H9 (cell line): ENCODE results near the gene RHCE. TPM values are rescaled to one million over a fixed set of nuclear protein-coding genes. Genes with fewer than 3 reads are reported as not detected.

ENCODE experiments used
- DNase-seq: peaks from one replicate; pipeline ENCODE4 v3.0.0-alpha.2; 2017
- H2AFZ ChIP-seq: one replicate; pipeline ENCODE4 v1.6.1; 2013; ENCODE audit warnings: mild to moderate bottlenecking, low read length, control low read depth, moderate library complexity
- H2AK5ac ChIP-seq: 2 replicates; pipeline ENCODE4 v1.6.1; 2013; ENCODE audit warnings: low read length, control low read depth, mixed read lengths; ENCODE audit not compliant: insufficient read length
- H2BK120ac ChIP-seq: one replicate; pipeline ENCODE4 v1.6.1; 2013; ENCODE audit warnings: low read depth, mild to moderate bottlenecking, low read length, control low read depth, inconsistent platforms; ENCODE audit not compliant: poor library complexity, severe bottlenecking
- H2BK12ac ChIP-seq: 2 replicates; pipeline ENCODE4 v1.6.1; 2013; ENCODE audit warnings: low read length, control low read depth, mixed read lengths, low read depth; ENCODE audit not compliant: insufficient read length
- H2BK15ac ChIP-seq: 2 replicates; pipeline ENCODE4 v1.6.1; 2013; ENCODE audit warnings: low read depth, low read length, control low read depth
- H2BK20ac ChIP-seq: one replicate; pipeline ENCODE4 v1.6.1; 2013; ENCODE audit warnings: low read depth, mild to moderate bottlenecking, low read length, control low read depth, inconsistent platforms; ENCODE audit not compliant: poor library complexity, severe bottlenecking
- H2BK5ac ChIP-seq: 2 replicates; pipeline ENCODE4 v1.6.1; 2013; ENCODE audit warnings: low read length, control low read depth, mixed read lengths; ENCODE audit not compliant: insufficient read length
- H3K14ac ChIP-seq: 2 replicates; pipeline ENCODE4 v1.6.1; 2013; ENCODE audit warnings: low read length, control low read depth; ENCODE audit not compliant: insufficient read depth
- H3K18ac ChIP-seq: 2 replicates; pipeline ENCODE4 v1.6.1; 2013; ENCODE audit warnings: low read depth, mild to moderate bottlenecking, mixed read lengths, low read length, control low read depth; ENCODE audit not compliant: insufficient read length
- H3K23ac ChIP-seq: 2 replicates; pipeline ENCODE4 v1.6.1; 2013; ENCODE audit warnings: low read length, control low read depth, mixed read lengths, low read depth; ENCODE audit not compliant: insufficient read length
- H3K23me2 ChIP-seq: 2 replicates; pipeline ENCODE4 v1.6.1; 2013; ENCODE audit warnings: low read depth, mild to moderate bottlenecking, mixed read lengths, low read length, control low read depth; ENCODE audit not compliant: insufficient read length, poor library complexity, severe bottlenecking
- H3K27ac ChIP-seq: 2 replicates; pipeline ENCODE4 v1.5.1; 2013; ENCODE audit warnings: low read length, control low read depth, mixed read lengths, low read depth; ENCODE audit not compliant: insufficient read length
- H3K27me3 ChIP-seq: 2 replicates; pipeline ENCODE4 v1.6.1; 2013; ENCODE audit warnings: low read length, control low read depth, inconsistent platforms; ENCODE audit not compliant: insufficient read depth
- H3K4ac ChIP-seq: 2 replicates; pipeline ENCODE4 v1.6.1; 2013; ENCODE audit warnings: low read depth, mild to moderate bottlenecking, control low read depth, inconsistent platforms, low read length, moderate library complexity
- H3K4me1 ChIP-seq: 2 replicates; pipeline ENCODE4 v1.6.1; 2013; ENCODE audit warnings: low read length, control low read depth, inconsistent platforms; ENCODE audit not compliant: insufficient read depth
- H3K4me2 ChIP-seq: 2 replicates; pipeline ENCODE4 v1.6.1; 2013; ENCODE audit warnings: low read length, control low read depth, mixed read lengths; ENCODE audit not compliant: insufficient read length, insufficient read depth
- H3K56ac ChIP-seq: 2 replicates; pipeline ENCODE4 v1.6.1; 2013; ENCODE audit warnings: low read depth, mild to moderate bottlenecking, mixed read lengths, low read length, control low read depth; ENCODE audit not compliant: insufficient read length
- H3K79me1 ChIP-seq: 2 replicates; pipeline ENCODE4 v1.6.1; 2013; ENCODE audit warnings: low read depth, mild to moderate bottlenecking, moderate library complexity, low read length, control low read depth, inconsistent platforms; ENCODE audit not compliant: insufficient read depth, poor library complexity, severe bottlenecking
- H3K79me2 ChIP-seq: 2 replicates; pipeline ENCODE4 v1.6.1; 2013; ENCODE audit warnings: low read length, control low read depth, inconsistent platforms; ENCODE audit not compliant: insufficient read depth
- H3K9ac ChIP-seq: 2 replicates; pipeline ENCODE4 v1.6.1; 2013; ENCODE audit warnings: low read length, control low read depth, mixed read lengths; ENCODE audit not compliant: insufficient read length; ENCODE audit errors: extremely low read depth
- H3K9me3 ChIP-seq: one replicate; pipeline ENCODE4 v1.6.1; 2013; ENCODE audit warnings: low read depth, low read length, inconsistent platforms; ENCODE audit not compliant: control insufficient read depth
- H3T11ph ChIP-seq: one replicate; pipeline ENCODE4 v1.6.1; 2013; ENCODE audit warnings: mild to moderate bottlenecking, low read length, control low read depth, inconsistent platforms
- H4K20me1 ChIP-seq: one replicate; pipeline ENCODE4 v1.6.1; 2013; ENCODE audit not compliant: control insufficient read depth, insufficient read length, insufficient read depth
- H4K5ac ChIP-seq: 2 replicates; pipeline ENCODE4 v1.6.1; 2013; ENCODE audit warnings: low read depth, mild to moderate bottlenecking, mixed read lengths, low read length, control low read depth; ENCODE audit not compliant: insufficient read length
- H4K8ac ChIP-seq: replicated peaks from 2 replicates; pipeline ENCODE4 v1.6.1; 2013; ENCODE audit warnings: low read length, control low read depth, mixed read lengths, low read depth; ENCODE audit not compliant: insufficient read length
- H4K91ac ChIP-seq: 2 replicates; pipeline ENCODE4 v1.6.1; 2013; ENCODE audit warnings: low read depth, mild to moderate bottlenecking, moderate library complexity, mixed read lengths, low read length, control low read depth; ENCODE audit not compliant: insufficient read length
- H3K27ac Mint-ChIP-seq, 3 experiments: 2 replicates in 2 of 3; 3 replicates in 1 of 3; pipeline ENCODE4 v1.8.0; 2020 to 2021; ENCODE audit warnings: mixed read lengths in 3 of 3, mild to moderate bottlenecking in 1 of 3, moderate library complexity in 1 of 3
- H3K27me3 Mint-ChIP-seq: 2 replicates; pipeline ENCODE4 v1.8.0; 2021; ENCODE audit warnings: low read depth, mild to moderate bottlenecking, moderate library complexity, mixed read lengths
- H3K36me3 Mint-ChIP-seq, 3 experiments: 2 replicates in 2 of 3; 3 replicates in 1 of 3; pipeline ENCODE4 v1.8.0; 2020 to 2021; ENCODE audit warnings: low read depth in 3 of 3, mixed read lengths in 3 of 3; ENCODE audit not compliant: insufficient read depth in 1 of 3
- H3K4me1 Mint-ChIP-seq, 2 experiments: 2 replicates each; pipeline ENCODE4 v1.8.0; 2020; ENCODE audit warnings: mixed read lengths in 2 of 2
- H3K4me3 Mint-ChIP-seq, 2 experiments: 2 replicates in 1 of 2; 3 replicates in 1 of 2; pipeline ENCODE4 v1.8.0; 2020 to 2021; ENCODE audit warnings: mild to moderate bottlenecking in 2 of 2, mixed read lengths in 2 of 2, moderate library complexity in 1 of 2
- H3K9me3 Mint-ChIP-seq, 2 experiments: 2 replicates in 1 of 2; 3 replicates in 1 of 2; pipeline ENCODE4 v1.8.0; 2020; ENCODE audit warnings: mild to moderate bottlenecking in 2 of 2, mixed read lengths in 2 of 2, moderate library complexity in 1 of 2
- WGBS: extraction: QIAGEN DNeasy Blood & Tissue Kit; methylation state at CpG from one replicate; pipeline ENCODE4 v1.1.7; 2013; ENCODE audit warnings: missing lambda C conversion rate, low lambda C conversion rate, mixed read lengths; ENCODE audit not compliant: insufficient read length; ENCODE audit errors: extremely low coverage; 5-methylcytosine and 5-hydroxymethylcytosine counted together
- total RNA-seq: library from RNA; stranded (reverse); gene quantifications from 2 replicates; pipeline ENCODE4 v1.2.1, GENCODE V29; 2021
- TF ChIP-seq, protein P1 (sequence below): fragments of 200-600 bp; sonication (generic); conservative IDR thresholded peaks from 3 replicates; pipeline ENCODE4 v1.8.0; 2021; ENCODE audit warnings: antibody characterized with exemption, mild to moderate bottlenecking

RHCE gene
- total RNA-seq, 1 experiment from 2014 or later, result 0.90 TPM

- H3K27me3 Mint-ChIP-seq, result no peaks in the 10 kb centered on the region
- peaks cover 6 to 47% (median 39%) of the 10 kb centered on the region in 3 experiments; a peak in 5 of 7 replicates for H3K36me3 Mint-ChIP-seq
Measured at GRCh38 chr1:25361901-25362300, 58.7 kb downstream of the RHCE start.

More at GRCh38 chr1:25361901-25362300, 58.7 kb downstream of the RHCE start:
- no peak overlapping the region for H3K9ac ChIP-seq
- no peaks in the 10 kb centered on the region for H3K79me1 ChIP-seq
- H2BK120ac ChIP-seq, result no peak overlapping the region
- H4K8ac ChIP-seq, result no peak overlapping the region
- H3K4me3 Mint-ChIP-seq, result no peak overlapping the region
- no peaks in the 10 kb centered on the region for H3K9me3 ChIP-seq
- H4K20me1 ChIP-seq, result no peaks in the 10 kb centered on the region
- no peaks in the 10 kb centered on the region for H3K4me1 Mint-ChIP-seq
- H2AK5ac ChIP-seq, result no peak overlapping the region
- DNase-seq, result no peak
- no peaks in the 10 kb centered on the region for H3K27me3 ChIP-seq
- no peak overlapping the region for H3K27ac ChIP-seq
- H3K14ac ChIP-seq, result no peak overlapping the region
- no peaks in the 10 kb centered on the region for H3K9me3 Mint-ChIP-seq
- no peaks in the 10 kb centered on the region for H3K4me1 ChIP-seq
- no peaks in the 10 kb centered on the region for H3K79me2 ChIP-seq
- no peak overlapping the region for H3T11ph ChIP-seq
- H3K18ac ChIP-seq, result no peak overlapping the region
- TF ChIP-seq, protein P1, sequence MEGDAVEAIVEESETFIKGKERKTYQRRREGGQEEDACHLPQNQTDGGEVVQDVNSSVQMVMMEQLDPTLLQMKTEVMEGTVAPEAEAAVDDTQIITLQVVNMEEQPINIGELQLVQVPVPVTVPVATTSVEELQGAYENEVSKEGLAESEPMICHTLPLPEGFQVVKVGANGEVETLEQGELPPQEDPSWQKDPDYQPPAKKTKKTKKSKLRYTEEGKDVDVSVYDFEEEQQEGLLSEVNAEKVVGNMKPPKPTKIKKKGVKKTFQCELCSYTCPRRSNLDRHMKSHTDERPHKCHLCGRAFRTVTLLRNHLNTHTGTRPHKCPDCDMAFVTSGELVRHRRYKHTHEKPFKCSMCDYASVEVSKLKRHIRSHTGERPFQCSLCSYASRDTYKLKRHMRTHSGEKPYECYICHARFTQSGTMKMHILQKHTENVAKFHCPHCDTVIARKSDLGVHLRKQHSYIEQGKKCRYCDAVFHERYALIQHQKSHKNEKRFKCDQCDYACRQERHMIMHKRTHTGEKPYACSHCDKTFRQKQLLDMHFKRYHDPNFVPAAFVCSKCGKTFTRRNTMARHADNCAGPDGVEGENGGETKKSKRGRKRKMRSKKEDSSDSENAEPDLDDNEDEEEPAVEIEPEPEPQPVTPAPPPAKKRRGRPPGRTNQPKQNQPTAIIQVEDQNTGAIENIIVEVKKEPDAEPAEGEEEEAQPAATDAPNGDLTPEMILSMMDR, result no peak
- no peak overlapping the region for H3K4ac ChIP-seq
- H3K27ac Mint-ChIP-seq, result peak overlapping the region in 1 of 3 experiments; percentile 4; a peak in 1 of 7 replicates
- no peak overlapping the region for H2BK12ac ChIP-seq
- no peak overlapping the region for H2BK15ac ChIP-seq
- H3K23me2 ChIP-seq, result no peaks in the 10 kb centered on the region
- no peak overlapping the region for H3K56ac ChIP-seq
- no CpG with 5 or more reads among the region's 2 CpGs for WGBS
- H4K5ac ChIP-seq, result no peak overlapping the region
- H2BK5ac ChIP-seq, result no peak overlapping the region
- H4K91ac ChIP-seq, result no peak overlapping the region
- no peak overlapping the region for H2AFZ ChIP-seq
- H2BK20ac ChIP-seq, result no peak overlapping the region
- no peak overlapping the region for H3K4me2 ChIP-seq
- H3K23ac ChIP-seq, result no peak overlapping the region
